GM10266 (cell line): ENCODE results near the gene TCF7L1.

Experiments used
- DNase-seq: peaks from one replicate; pipeline ENCODE4 v3.0.0; 2012; ENCODE audit errors: extremely low spot score
- CTCF ChIP-seq: IDR thresholded peaks from 2 replicates; pipeline ENCODE4 v1.5.1; 2012; ENCODE audit warnings: mild to moderate bottlenecking, low read depth; ENCODE audit not compliant: control insufficient read depth, insufficient read depth; ENCODE audit errors: missing control alignments

TCF7L1 gene

GRCh38 chr2:85266146-85267041 is 133.2 kb downstream of the TCF7L1 start:
- peak; percentile 82 for TF ChIP-seq CTCF
- peak; percentile 73 for DNase-seq

- TF ChIP-seq CTCF: no peak
- DNase-seq: no peak
These were observed 136.8 kb downstream of the TCF7L1 start for GRCh38 chr2:85269959-85270358.

- no peak for DNase-seq
- no peak for TF ChIP-seq CTCF
These were observed 139.2 kb downstream of the TCF7L1 start for GRCh38 chr2:85272357-85272756.

- TF ChIP-seq CTCF: no peak
- DNase-seq: no peak
These were observed 140.8 kb downstream of the TCF7L1 start for GRCh38 chr2:85273738-85274731.

GRCh38 chr2:85275984-85276540 is 142.9 kb downstream of the TCF7L1 start:
- no peak for TF ChIP-seq CTCF
- DNase-seq: no peak

- no peak for TF ChIP-seq CTCF
- DNase-seq: no peak
These were observed 143.5 kb downstream of the TCF7L1 start for GRCh38 chr2:85276571-85277118.
